ENCODE results near the gene ALG12. TPM values are rescaled to one million over a fixed set of nuclear protein-coding genes. Genes with fewer than 3 reads are reported as not detected.

ALG12 gene
- total and polyA plus RNA-seq, 11 donors: 9.1 to 26.8 (median 15.0) TPM

GRCh38 chr22:49869086-49869830 is 49.0 kb downstream of the ALG12 start:
- peaks cover 0 to 7% (median 0%) of the 10 kb centered on the region in 9 donors for H3K36me3 ChIP-seq
- peaks cover 0 to 56% (median 26%) of the 10 kb centered on the region in 12 donors for H3K9me3 ChIP-seq
- no peak overlapping the region for H3K4me3 ChIP-seq
- no peak for DNase-seq
- H3K27ac ChIP-seq: no peak overlapping the region
- H3K4me1 ChIP-seq: no peaks in the 10 kb centered on the region
- intact Hi-C loops (cut with DNase I): no loop called here
- no peak for TF ChIP-seq POLR2A (IDR thresholded peaks at IDR 0.05)
- TF ChIP-seq CTCF (IDR thresholded peaks at IDR 0.05): no peak
- no peaks in the 10 kb centered on the region for H3K27me3 ChIP-seq
- ATAC-seq: no peak
- 89 to 91% (median 90%) methylated on average over 17 of the region's 17 CpGs for WGBS, 4 donors

DNA sequence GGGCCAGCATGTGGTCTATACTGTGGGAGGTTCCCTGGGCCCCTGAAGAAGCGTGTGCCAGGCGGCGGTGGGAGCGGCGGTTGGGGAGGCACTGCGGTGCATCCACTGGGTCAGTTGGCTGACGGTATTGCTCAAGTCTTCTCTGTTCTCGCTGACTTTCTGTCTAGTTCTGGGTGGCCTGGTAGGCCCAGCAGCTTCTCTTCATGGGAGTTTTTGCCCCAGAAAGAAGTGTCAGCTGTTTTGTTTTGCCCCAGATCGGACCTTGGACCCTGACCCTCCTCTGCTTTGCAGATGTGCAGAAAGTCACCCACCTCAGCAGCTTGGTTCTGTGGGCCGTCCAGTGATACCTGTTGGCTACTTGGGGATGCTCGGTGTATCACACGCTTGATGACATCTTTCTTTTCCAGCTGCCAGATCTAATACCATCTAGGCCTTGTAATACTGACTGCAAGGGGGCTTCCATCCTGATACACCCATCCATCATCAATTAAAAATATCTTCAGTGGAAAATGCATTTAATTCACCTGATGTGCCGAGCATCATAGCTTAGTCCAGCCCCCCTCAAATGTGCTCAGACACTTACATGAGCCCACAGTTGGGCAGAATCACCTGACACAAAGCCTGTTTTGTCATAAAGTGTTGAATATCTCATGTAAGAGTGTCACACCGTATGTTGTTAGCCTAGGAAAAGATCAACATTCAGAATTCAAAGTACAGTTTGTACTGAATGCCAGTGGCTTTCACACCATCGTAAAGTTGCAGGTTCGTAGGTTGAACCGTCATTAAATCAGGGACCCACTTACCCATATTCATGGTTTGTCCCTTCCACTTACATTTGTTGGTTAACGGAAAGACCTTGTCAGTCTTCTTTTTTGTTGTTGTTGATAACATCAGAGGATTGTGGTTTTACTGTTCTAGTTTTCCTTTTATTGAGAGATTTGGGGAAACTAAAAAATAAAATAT is 50.7 kb downstream of the ALG12 start:
- TF ChIP-seq CTCF (IDR thresholded peaks at IDR 0.05): no peak
- TF ChIP-seq POLR2A (IDR thresholded peaks at IDR 0.05): no peak
- H3K9me3 ChIP-seq: peaks cover 0 to 56% (median 26%) of the 10 kb centered on the region in 12 donors

DNA sequence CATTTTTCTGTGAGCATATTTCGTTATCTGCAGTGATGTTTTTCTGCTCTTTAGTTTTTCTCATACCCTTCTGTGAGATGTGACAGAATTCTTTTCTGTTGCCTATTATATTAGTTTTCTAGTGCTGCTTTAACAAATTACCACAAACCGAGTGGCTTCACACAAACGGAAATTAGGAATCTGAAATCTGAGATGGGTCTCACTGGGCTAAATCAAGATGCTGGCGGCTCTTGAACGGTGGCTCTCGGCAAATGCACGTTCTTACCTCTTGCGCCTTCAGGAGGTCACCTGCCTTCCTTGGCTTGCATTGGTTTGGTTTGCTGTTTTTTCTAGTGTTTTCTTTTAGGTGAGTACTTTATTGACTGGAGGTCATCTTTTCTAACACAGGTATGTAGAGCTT is 51.6 kb downstream of the ALG12 start:
- ATAC-seq (no peak), DNase-seq (no peak)
- Histone ChIP-seq H3K27me3 (no peaks in the 10 kb centered on the region), H3K27ac (no peak overlapping the region), H3K9me3 (peaks cover 0 to 56% (median 26%) of the 10 kb centered on the region in 12 donors), H3K36me3 (peaks cover 0 to 7% (median 0%) of the 10 kb centered on the region in 9 donors), H3K4me3 (no peak overlapping the region), H3K4me1 (peaks cover 0 to 13% (median 0%) of the 10 kb centered on the region in 12 donors)
- intact Hi-C loops (cut with DNase I): no loop called here
- TF ChIP-seq CTCF (IDR thresholded peaks at IDR 0.05): no peak
- TF ChIP-seq POLR2A (IDR thresholded peaks at IDR 0.05): no peak
- WGBS, 4 donors: 91 to 95% (median 91%) methylated on average over 8 of the region's 8 CpGs

More for the DNA sequence above, 50.7 kb downstream of the ALG12 start:
- H3K27ac ChIP-seq: no peak overlapping the region
- 96 to 98% (median 97%) methylated on average over 18 of the region's 18 CpGs for WGBS, 4 donors
- H3K36me3 ChIP-seq: peaks cover 0 to 7% (median 0%) of the 10 kb centered on the region in 9 donors
- H3K27me3 ChIP-seq: no peaks in the 10 kb centered on the region
- intact Hi-C loops (cut with DNase I): no loop called here
- no peak for ATAC-seq
- no peak for DNase-seq
- peaks cover 0 to 4% (median 0%) of the 10 kb centered on the region in 12 donors for H3K4me1 ChIP-seq
- no peak overlapping the region for H3K4me3 ChIP-seq

- Histone ChIP-seq H3K36me3 (peaks cover 0 to 7% (median 0%) of the 10 kb centered on the region in 9 donors), H3K9me3 (peaks cover 0 to 56% (median 26%) of the 10 kb centered on the region in 12 donors), H3K4me1 (peaks cover 0 to 18% (median 0%) of the 10 kb centered on the region in 12 donors), H3K4me3 (no peak overlapping the region), H3K27me3 (no peaks in the 10 kb centered on the region), H3K27ac (no peak overlapping the region)
- no peak for ATAC-seq
- no peak for TF ChIP-seq CTCF (IDR thresholded peaks at IDR 0.05)
- no peak for TF ChIP-seq POLR2A (IDR thresholded peaks at IDR 0.05)
- intact Hi-C loops (cut with DNase I): no loop called here
- DNase-seq: no peak
- 44 to 69% (median 47%) methylated on average over 2 of the region's 2 CpGs for WGBS, 4 donors
Observed at GRCh38 chr22:49866134-49866533, 52.1 kb downstream of the ALG12 start.
